Inferior parietal cortex (tissue), 1 donor: ENCODE measurements around the gene TRIM38.
"Not testable (repeated sequence)": the region's sequence is repeated elsewhere in the genome, so short reads cannot be mapped to it uniquely, and the experiment has no call there.

Experiments used
- DNase-seq: peaks from one replicate; pipeline ENCODE4 v3.0.0-alpha.2; 2016; ENCODE audit errors: extremely low spot score

The TRIM38 gene

GRCh38 chr6:26006086-26006939, 43.7 kb downstream of the TRIM38 start:
- DNase-seq: no peak

GRCh38 chr6:26006940-26007305, 44.3 kb downstream of the TRIM38 start:
- not testable (repeated sequence) for DNase-seq

GRCh38 chr6:26008470-26008869, 45.9 kb downstream of the TRIM38 start:
- no peak for DNase-seq

DNA sequence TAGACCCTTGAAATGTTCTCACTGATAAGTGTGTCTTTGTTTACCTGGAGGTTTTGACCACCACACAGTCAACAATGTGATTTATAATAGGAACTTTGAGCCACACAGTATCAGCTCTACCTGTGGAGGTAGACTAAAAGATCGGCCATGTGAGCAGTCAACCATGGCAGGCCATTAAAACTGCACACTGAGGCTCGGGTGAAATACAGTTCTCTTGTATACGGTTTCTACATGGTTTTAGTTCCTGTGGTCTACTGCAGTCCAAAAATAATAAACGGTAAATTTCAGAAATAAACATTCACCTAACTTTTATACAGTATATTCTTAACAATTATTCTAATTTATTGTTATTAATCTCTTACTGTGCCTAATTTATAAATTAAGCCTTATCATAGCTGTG, 47.2 kb downstream of the TRIM38 start:
- DNase-seq: no peak

GRCh38 chr6:26012061-26012460, 49.5 kb downstream of the TRIM38 start:
- no peak for DNase-seq

DNA sequence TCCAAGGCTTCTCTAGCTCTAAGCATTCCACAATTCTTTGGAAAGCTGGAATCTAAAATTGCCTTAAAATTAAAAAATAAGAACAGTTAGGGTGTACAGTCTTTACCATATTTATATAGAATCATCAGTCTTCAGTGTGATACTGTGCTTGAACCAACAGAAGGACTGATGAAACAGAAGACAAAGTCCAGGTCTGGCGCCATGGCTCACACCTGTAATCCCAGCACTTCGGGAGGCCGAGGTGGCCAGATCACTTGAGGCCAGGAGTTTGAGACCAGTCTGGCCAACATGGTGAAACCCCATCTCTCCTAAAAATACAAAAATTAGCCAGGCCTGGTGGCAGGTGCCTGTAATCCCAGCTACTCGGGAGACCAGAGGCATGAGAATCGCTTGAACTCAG, 51.8 kb downstream of the TRIM38 start:
- not testable (repeated sequence) for DNase-seq

DNA sequence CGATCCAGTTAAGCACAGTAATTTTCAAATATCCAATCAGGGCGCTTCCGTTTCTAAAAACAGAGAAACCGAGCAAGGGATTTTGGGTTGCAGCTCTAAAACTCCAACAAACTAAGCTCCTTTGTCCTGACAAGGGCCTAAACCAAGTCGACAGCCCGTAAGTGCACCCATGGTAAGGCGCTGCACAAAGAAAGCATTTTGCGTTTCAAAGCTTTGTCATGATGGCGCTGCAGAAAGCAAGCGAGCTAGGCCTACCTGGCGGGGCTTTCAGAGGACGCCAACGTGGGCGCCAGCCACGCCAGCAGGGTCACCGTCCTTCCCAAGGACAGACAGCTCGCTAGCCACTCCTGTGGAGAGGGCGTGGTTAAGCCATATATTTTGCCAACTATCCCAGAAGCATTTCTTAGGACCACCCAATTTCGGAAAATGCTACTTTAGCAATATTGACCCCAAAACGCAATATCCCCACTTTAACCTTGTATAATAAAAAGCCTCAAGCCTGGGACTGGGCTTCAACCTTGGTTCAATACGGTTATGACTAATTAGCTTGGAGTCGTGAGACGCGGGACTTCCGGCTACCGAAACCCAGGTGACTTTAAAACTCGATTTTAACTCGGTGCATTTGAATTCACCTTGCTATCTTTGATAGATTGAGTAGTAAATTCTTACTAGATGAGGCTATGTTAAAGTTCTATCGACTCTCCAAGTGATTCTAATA, 53.8 kb downstream of the TRIM38 start:
- no peak for DNase-seq

GRCh38 chr6:26016963-26017631, 54.5 kb downstream of the TRIM38 start:
- DNase-seq: peak; percentile 30

DNA sequence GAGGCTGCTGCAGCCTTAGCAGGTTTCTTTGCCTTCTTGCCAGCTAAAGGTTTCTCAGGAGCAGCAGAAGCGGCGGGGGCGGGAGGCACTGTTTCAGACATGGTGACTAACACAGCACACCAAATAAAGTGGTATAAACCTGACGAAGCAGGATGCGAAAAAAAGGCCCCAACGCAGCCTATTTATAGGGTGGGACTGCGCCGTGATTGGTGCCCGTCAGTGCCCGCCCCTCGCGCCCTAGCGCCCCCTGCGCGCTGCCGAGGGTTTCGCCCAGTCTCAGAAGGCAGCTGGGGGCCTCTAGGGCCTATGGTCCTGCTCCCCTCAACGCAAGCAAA, 55.0 kb downstream of the TRIM38 start:
- DNase-seq: peak; percentile 44

DNA sequence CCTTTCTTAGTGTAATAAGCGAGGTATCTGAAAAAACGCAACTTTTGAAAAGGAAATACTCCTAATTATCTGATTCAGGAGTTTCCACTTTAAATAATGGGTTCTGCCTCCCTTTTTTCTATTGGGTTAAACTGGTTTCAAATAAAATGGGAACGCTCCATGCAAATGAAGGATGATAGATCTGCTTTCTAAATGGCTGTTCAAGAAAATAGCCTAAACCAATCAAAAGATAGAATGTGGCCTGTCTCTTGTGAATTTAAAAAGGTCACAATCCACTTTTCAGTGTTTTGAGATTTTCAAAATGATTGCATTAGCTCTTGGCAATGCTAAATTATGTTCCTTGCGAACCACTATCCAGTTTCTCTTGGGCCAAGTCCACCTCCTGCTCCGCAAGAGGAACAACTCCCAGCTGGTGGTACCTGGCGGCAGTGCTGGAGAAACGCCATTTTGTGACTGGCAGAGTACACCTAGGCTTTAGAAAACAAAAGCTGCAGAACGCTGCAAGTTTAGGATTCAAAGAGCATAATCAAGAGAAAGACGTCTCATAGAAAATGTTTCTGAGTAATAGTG, 56.7 kb downstream of the TRIM38 start:
- no peak for DNase-seq

GRCh38 chr6:26019967-26020328, 57.3 kb downstream of the TRIM38 start:
- no peak for DNase-seq

DNA sequence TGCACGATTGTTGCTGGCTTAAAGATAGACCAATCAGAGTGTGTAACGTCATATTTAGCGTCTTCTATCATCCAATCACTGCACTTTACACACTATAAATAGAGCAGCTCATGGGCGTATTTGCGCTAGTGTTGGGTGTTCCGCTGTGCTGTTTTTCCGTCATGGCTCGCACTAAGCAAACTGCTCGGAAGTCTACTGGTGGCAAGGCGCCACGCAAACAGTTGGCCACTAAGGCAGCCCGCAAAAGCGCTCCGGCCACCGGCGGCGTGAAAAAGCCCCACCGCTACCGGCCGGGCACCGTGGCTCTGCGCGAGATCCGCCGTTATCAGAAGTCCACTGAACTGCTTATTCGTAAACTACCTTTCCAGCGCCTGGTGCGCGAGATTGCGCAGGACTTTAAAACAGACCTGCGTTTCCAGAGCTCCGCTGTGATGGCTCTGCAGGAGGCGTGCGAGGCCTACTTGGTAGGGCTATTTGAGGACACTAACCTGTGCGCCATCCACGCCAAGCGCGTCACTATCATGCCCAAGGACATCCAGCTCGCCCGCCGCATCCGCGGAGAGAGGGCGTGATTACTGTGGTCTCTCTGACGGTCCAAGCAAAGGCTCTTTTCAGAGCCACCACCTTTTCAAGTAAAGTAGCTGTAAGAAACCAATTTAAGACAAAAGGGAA, 57.9 kb downstream of the TRIM38 start:
- peak; percentile 92 for DNase-seq

GRCh38 chr6:26021001-26021349, 58.4 kb downstream of the TRIM38 start:
- DNase-seq: no peak

- DNase-seq: peak; percentile 91
Observed at GRCh38 chr6:26021350-26022131, 58.9 kb downstream of the TRIM38 start.

GRCh38 chr6:26022132-26022472, 59.5 kb downstream of the TRIM38 start:
- peak; percentile 87 for DNase-seq

GRCh38 chr6:26022737-26023136, 60.1 kb downstream of the TRIM38 start:
- DNase-seq: no peak

- DNase-seq: no peak
Observed at GRCh38 chr6:26024651-26025046, 62.0 kb downstream of the TRIM38 start.

GRCh38 chr6:26025047-26025893, 62.7 kb downstream of the TRIM38 start:
- DNase-seq: no peak

DNA sequence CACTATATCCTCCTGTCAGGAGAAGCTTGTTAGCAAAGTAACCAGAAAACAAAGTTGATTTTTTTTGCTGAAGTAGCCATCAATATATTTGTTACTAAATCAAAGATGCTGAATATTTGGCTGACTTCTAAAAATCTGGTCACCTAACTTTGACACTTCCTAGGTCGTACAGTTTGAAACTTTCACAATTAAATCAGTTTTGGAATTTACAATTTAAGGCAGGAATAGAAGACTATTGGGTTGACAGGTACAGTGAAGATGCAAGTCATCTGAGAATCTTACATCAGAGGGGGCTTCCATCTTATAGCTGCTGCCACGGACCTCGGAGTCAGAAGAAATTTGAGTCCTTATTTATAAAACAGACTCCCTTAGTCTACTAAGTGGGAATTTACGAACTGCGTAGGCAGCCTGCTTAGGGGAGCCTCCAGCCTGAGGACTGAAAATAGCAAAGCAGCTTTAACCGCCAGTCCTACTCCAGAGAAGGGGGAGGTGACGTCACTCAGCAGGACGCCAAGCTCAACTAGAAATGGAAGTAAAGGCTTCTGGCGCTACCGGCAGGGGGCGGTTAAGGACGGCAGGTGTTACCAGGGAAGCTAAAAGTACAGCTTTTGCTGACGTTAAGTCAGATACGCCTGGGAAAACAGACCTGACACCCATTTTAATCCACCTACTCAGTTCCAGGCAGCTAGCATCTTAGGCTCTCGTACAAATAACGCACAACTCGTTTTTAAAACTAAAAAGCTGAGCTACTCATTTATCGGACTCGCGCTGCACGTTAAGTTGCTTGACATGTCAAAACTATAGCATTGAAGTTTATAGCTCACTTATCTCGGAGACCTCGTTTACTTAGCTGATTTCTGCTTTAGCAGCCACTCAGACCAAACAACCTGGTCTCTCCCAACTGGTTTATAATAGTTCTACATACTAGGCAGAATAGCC, 63.6 kb downstream of the TRIM38 start:
- peak; percentile 89 for DNase-seq
